Measurements from ENCODE around the gene PTPN6.

- TF ChIP-seq POLR2A (IDR thresholded peaks at IDR 0.05; ENCODE audit: low read length) (no peak), GATA1 (IDR thresholded peaks at IDR 0.05; ENCODE audit: low read depth, low read length) (no peak)
Measured at GRCh38 chr12:6996040-6996441, 44.9 kb downstream of the PTPN6 start.

Data from erythroblast (primary cell).